ENCODE results near the gene GASK1A. TPM values are rescaled to one million over a fixed set of nuclear protein-coding genes. Genes with fewer than 3 reads are reported as not detected.

GASK1A gene
- total RNA-seq, 1 donor from 2014 or later, result 0.09 TPM

DNA sequence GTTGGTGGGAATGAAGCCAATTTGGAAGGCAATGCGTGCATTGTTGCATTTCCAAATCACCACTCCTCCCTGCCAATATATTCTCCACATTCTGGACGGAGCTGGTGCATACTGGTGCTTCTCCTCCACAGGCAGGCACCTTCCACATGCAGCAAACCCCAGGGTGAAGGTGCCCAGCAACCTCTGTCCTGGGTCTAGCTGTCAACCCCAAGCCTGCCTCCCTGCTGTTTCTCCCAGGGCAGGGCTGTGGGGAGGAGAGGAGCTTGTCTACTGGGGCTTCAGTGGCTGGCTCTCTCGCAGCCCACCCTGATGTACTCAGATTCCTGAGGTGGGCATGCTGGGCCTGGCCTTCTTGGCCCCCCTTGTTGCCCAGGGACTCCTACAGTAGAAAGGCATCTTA is 20.1 kb downstream of the GASK1A start:
- H3K9ac ChIP-seq (ENCODE audit: low read length), result no peak overlapping the region
- FAIRE-seq, result no peak

GRCh38 chr3:42999632-43000031 is 20.5 kb downstream of the GASK1A start:
- Histone ChIP-seq H3K27me3 (ENCODE audit: insufficient read depth, low read length) (peaks cover 2% of the 10 kb centered on the region), H3K36me3 (ENCODE audit: insufficient read depth, low read length) (no peaks in the 10 kb centered on the region), H3K4me3 (ENCODE audit: insufficient read depth, low read depth, low read length) (no peak overlapping the region), H4K20me1 (ENCODE audit: insufficient read depth, low read length) (no peaks in the 10 kb centered on the region), H3K4me2 (ENCODE audit: low read length) (no peak overlapping the region), H3K27ac (ENCODE audit: low read depth, low read length) (no peak overlapping the region), H2AFZ (ENCODE audit: low read depth, low read length) (no peak overlapping the region), H3K9ac (ENCODE audit: low read length) (no peak overlapping the region), H3K79me2 (ENCODE audit: insufficient read depth, low read length) (no peaks in the 10 kb centered on the region), H3K9me3 (ENCODE audit: insufficient read depth, low read depth, low read length) (no peaks in the 10 kb centered on the region), H3K4me1 (ENCODE audit: insufficient read depth, low read length) (no peaks in the 10 kb centered on the region)
- FAIRE-seq, result no peak
- H3K4me1 Mint-ChIP-seq (ENCODE audit: low read depth, unreplicated experiment), result peaks cover 5% of the 10 kb centered on the region
- peak overlapping the region; percentile 0 for H3K27ac Mint-ChIP-seq (ENCODE audit: unreplicated experiment)
- no peak overlapping the region for H3K4me3 Mint-ChIP-seq (ENCODE audit: unreplicated experiment)
- peaks cover 5% of the 10 kb centered on the region for H3K27me3 Mint-ChIP-seq (ENCODE audit: low read depth, unreplicated experiment)
- no peaks in the 10 kb centered on the region for H3K36me3 Mint-ChIP-seq (ENCODE audit: low read depth, unreplicated experiment)
- H3K9me3 Mint-ChIP-seq (ENCODE audit: unreplicated experiment), result no peaks in the 10 kb centered on the region
- no peak for DNase-seq (ENCODE audit: low read depth)
- no peak for TF ChIP-seq EZH2 (IDR thresholded peaks at IDR 0.05; ENCODE audit: insufficient read depth, low read length)
- TF ChIP-seq, protein P1, sequence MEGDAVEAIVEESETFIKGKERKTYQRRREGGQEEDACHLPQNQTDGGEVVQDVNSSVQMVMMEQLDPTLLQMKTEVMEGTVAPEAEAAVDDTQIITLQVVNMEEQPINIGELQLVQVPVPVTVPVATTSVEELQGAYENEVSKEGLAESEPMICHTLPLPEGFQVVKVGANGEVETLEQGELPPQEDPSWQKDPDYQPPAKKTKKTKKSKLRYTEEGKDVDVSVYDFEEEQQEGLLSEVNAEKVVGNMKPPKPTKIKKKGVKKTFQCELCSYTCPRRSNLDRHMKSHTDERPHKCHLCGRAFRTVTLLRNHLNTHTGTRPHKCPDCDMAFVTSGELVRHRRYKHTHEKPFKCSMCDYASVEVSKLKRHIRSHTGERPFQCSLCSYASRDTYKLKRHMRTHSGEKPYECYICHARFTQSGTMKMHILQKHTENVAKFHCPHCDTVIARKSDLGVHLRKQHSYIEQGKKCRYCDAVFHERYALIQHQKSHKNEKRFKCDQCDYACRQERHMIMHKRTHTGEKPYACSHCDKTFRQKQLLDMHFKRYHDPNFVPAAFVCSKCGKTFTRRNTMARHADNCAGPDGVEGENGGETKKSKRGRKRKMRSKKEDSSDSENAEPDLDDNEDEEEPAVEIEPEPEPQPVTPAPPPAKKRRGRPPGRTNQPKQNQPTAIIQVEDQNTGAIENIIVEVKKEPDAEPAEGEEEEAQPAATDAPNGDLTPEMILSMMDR (IDR thresholded peaks at IDR 0.05; ENCODE audit: insufficient read depth, low read depth, low read length), result no peak

More for the DNA sequence above, 20.1 kb downstream of the GASK1A start:
- Histone ChIP-seq H3K27me3 (ENCODE audit: insufficient read depth, low read length) (peaks cover 2% of the 10 kb centered on the region), H3K9me3 (ENCODE audit: insufficient read depth, low read depth, low read length) (no peaks in the 10 kb centered on the region), H3K4me3 (ENCODE audit: insufficient read depth, low read depth, low read length) (no peak overlapping the region), H3K4me1 (ENCODE audit: insufficient read depth, low read length) (no peaks in the 10 kb centered on the region), H3K4me2 (ENCODE audit: low read length) (no peak overlapping the region), H3K79me2 (ENCODE audit: insufficient read depth, low read length) (no peaks in the 10 kb centered on the region), H2AFZ (ENCODE audit: low read depth, low read length) (no peak overlapping the region), H3K36me3 (ENCODE audit: insufficient read depth, low read length) (no peaks in the 10 kb centered on the region), H4K20me1 (ENCODE audit: insufficient read depth, low read length) (no peaks in the 10 kb centered on the region), H3K27ac (ENCODE audit: low read depth, low read length) (no peak overlapping the region)
- H3K27ac Mint-ChIP-seq (ENCODE audit: unreplicated experiment), result no peak overlapping the region
- no peaks in the 10 kb centered on the region for H3K9me3 Mint-ChIP-seq (ENCODE audit: unreplicated experiment)
- peaks cover 2% of the 10 kb centered on the region for H3K4me1 Mint-ChIP-seq (ENCODE audit: low read depth, unreplicated experiment)
- TF ChIP-seq, protein P1 (IDR thresholded peaks at IDR 0.05; ENCODE audit: insufficient read depth, low read depth, low read length), result no peak
- TF ChIP-seq EZH2 (IDR thresholded peaks at IDR 0.05; ENCODE audit: insufficient read depth, low read length), result no peak
- H3K36me3 Mint-ChIP-seq (ENCODE audit: low read depth, unreplicated experiment), result no peaks in the 10 kb centered on the region
- no peak overlapping the region for H3K4me3 Mint-ChIP-seq (ENCODE audit: unreplicated experiment)
- no peak for DNase-seq (ENCODE audit: low read depth)
- peaks cover 5% of the 10 kb centered on the region for H3K27me3 Mint-ChIP-seq (ENCODE audit: low read depth, unreplicated experiment)

- TF ChIP-seq EZH2 (IDR thresholded peaks at IDR 0.05; ENCODE audit: insufficient read depth, low read length), result no peak
- TF ChIP-seq, protein P1 (IDR thresholded peaks at IDR 0.05; ENCODE audit: insufficient read depth, low read depth, low read length), result no peak
- Histone ChIP-seq H3K4me1 (ENCODE audit: insufficient read depth, low read length) (no peaks in the 10 kb centered on the region), H2AFZ (ENCODE audit: low read depth, low read length) (no peak overlapping the region), H3K36me3 (ENCODE audit: insufficient read depth, low read length) (no peaks in the 10 kb centered on the region), H3K79me2 (ENCODE audit: insufficient read depth, low read length) (no peaks in the 10 kb centered on the region), H3K4me3 (ENCODE audit: insufficient read depth, low read depth, low read length) (no peak overlapping the region), H3K27ac (ENCODE audit: low read depth, low read length) (no peak overlapping the region), H3K9ac (ENCODE audit: low read length) (no peak overlapping the region), H3K4me2 (ENCODE audit: low read length) (no peak overlapping the region), H3K27me3 (ENCODE audit: insufficient read depth, low read length) (peaks cover 2% of the 10 kb centered on the region), H4K20me1 (ENCODE audit: insufficient read depth, low read length) (no peaks in the 10 kb centered on the region), H3K9me3 (ENCODE audit: insufficient read depth, low read depth, low read length) (no peaks in the 10 kb centered on the region)
- Mint-ChIP-seq H3K27me3 (ENCODE audit: low read depth, unreplicated experiment) (peaks cover 5% of the 10 kb centered on the region), H3K9me3 (ENCODE audit: unreplicated experiment) (no peaks in the 10 kb centered on the region), H3K27ac (ENCODE audit: unreplicated experiment) (no peak overlapping the region), H3K4me3 (ENCODE audit: unreplicated experiment) (no peak overlapping the region), H3K36me3 (ENCODE audit: low read depth, unreplicated experiment) (no peaks in the 10 kb centered on the region), H3K4me1 (ENCODE audit: low read depth, unreplicated experiment) (peaks cover 9% of the 10 kb centered on the region)
- DNase-seq (ENCODE audit: low read depth) (no peak), FAIRE-seq (no peak)
Observed at GRCh38 chr3:43000387-43000786, 21.3 kb downstream of the GASK1A start.

All from astrocyte (in vitro differentiated cells and primary cell).